Left lung (tissue), 10 donors: ENCODE results near the gene PROKR2. TPM values are rescaled to one million over a fixed set of nuclear protein-coding genes. Genes with fewer than 3 reads are reported as not detected.

Experiments used
- ATAC-seq: fragments of 200-7000 bp; cut with Tn5 transposase; one replicate; pipeline ENCODE4 v1.9.1; 2020; ENCODE audit warnings: moderate library complexity
- DNase-seq, 4 donors: peaks; one replicate each; pipeline ENCODE4 v3.0.0-alpha.2; 2013 to 2020
- H3K27ac ChIP-seq, 2 donors: fragments of 200-600 bp; sonication (generic) in 1 of 2; one replicate each; pipeline versions ENCODE4 v1.5.0 to v1.8.0; 2020 to 2021
- H3K27me3 ChIP-seq, 2 donors: fragments of 200-600 bp; sonication (generic) in 1 of 2; one replicate each; pipeline versions ENCODE4 v1.5.0 to v1.8.0; 2020 to 2021
- H3K36me3 ChIP-seq, 2 donors: fragments of 200-600 bp; sonication (generic) in 1 of 2; one replicate each; pipeline versions ENCODE4 v1.5.0 to v1.8.0; 2020 to 2021
- H3K4me1 ChIP-seq, 2 donors: fragments of 200-600 bp; one replicate each; pipeline ENCODE4 v1.8.0; 2021
- H3K4me3 ChIP-seq, 2 donors: fragments of 200-600 bp; sonication (generic) in 1 of 2; one replicate each; pipeline versions ENCODE4 v1.5.0 to v1.8.0; 2020 to 2021; ENCODE audit warnings: mild to moderate bottlenecking in 1 of 2
- H3K9me3 ChIP-seq, 2 donors: fragments of 200-600 bp; sonication (generic) in 1 of 2; one replicate each; pipeline versions ENCODE4 v1.5.0 to v1.8.0; 2020 to 2021
- CTCF ChIP-seq, 2 donors: fragments of 200-600 bp; sonication (generic) in 1 of 2; IDR thresholded peaks; one replicate each; pipeline versions ENCODE4 v1.5.0 to v1.8.0; 2021; ENCODE audit warnings: antibody characterized with exemption in 2 of 2
- intact Hi-C, 2 donors: fragments of 100-400 bp; cut with DNase I; formaldehyde crosslinking; loops; one replicate each; pipeline versions ENCODE4 v1.11.2 to v1.14.2; 2022
- polyA plus RNA-seq, 6 donors: library from polyadenylated mRNA; unstranded; fragments of 120-200 nt; gene quantifications; one replicate each; pipeline ENCODE4 v1.2.1, GENCODE V29; 2013; ENCODE audit not compliant: insufficient read length in 6 of 6
- total RNA-seq, 2 donors: library from RNA; stranded (reverse); fragmentation: NEBNext Ultra II Directional; extraction: Animal tissue kit (Norgen Biotek cat#: 25700); gene quantifications; one replicate each; pipeline ENCODE4 v1.2.1, GENCODE V29; 2021
- donor health status: DM: no; HTN: yes; CAD: no.
- donor health status: DM: no; HTN: no; CAD: no.

The PROKR2 gene
- total and polyA plus RNA-seq, 8 donors: not detected

- no peaks in the 10 kb centered on the region for H3K4me1 ChIP-seq
- H3K27ac ChIP-seq: no peak overlapping the region
- ATAC-seq (no peak), DNase-seq (no peak)
- H3K27me3 ChIP-seq: no peaks in the 10 kb centered on the region
- intact Hi-C loops: no loop called here
- TF ChIP-seq CTCF (IDR thresholded peaks at IDR 0.05): no peak
- no peak overlapping the region for H3K4me3 ChIP-seq
- H3K9me3 ChIP-seq: no peaks in the 10 kb centered on the region
- no peaks in the 10 kb centered on the region for H3K36me3 ChIP-seq
Measured at GRCh38 chr20:5270603-5271002, 46.2 kb downstream of the PROKR2 start.

DNA sequence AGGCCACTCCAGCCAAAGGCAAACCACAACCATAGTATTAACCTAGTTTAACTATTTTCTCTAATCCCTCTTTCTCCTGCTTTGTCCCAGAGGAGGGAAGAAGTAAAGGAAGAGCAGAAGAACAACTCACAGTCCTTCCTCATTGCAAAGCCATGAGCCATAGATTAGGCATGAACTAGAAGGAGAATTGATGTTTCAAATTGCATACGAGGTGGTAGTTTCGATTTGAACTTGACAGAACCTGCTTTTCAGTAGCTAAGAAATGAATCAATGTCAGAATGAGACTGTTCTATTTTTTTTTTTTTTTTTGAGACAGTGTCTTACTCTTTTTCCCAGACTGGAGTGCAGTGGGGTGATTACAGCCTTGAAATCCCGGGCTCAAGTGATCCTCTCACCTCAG lies 48.3 kb downstream of the PROKR2 start:
- no peak for TF ChIP-seq CTCF (IDR thresholded peaks at IDR 0.05)
- intact Hi-C loops: no loop called here

GRCh38 chr20:5267092-5267491 lies 49.7 kb downstream of the PROKR2 start:
- DNase-seq (no peak), ATAC-seq (no peak)
- H3K9me3 ChIP-seq: no peaks in the 10 kb centered on the region
- peaks cover 0 to 3% of the 10 kb centered on the region in 2 donors for H3K4me1 ChIP-seq
- no peak overlapping the region for H3K27ac ChIP-seq
- no peak overlapping the region for H3K4me3 ChIP-seq
- no peak for TF ChIP-seq CTCF (IDR thresholded peaks at IDR 0.05)
- H3K27me3 ChIP-seq: no peaks in the 10 kb centered on the region
- intact Hi-C loops: no loop called here
- H3K36me3 ChIP-seq: no peaks in the 10 kb centered on the region

More for the DNA sequence above, 48.3 kb downstream of the PROKR2 start:
- no peaks in the 10 kb centered on the region for H3K36me3 ChIP-seq
- no peaks in the 10 kb centered on the region for H3K27me3 ChIP-seq
- no peak overlapping the region for H3K27ac ChIP-seq
- no peak for ATAC-seq
- peaks cover 0 to 3% of the 10 kb centered on the region in 2 donors for H3K4me1 ChIP-seq
- DNase-seq: no peak
- no peak overlapping the region for H3K4me3 ChIP-seq
- H3K9me3 ChIP-seq: no peaks in the 10 kb centered on the region

Other genes starting within 250 kb of the PROKR2 start
- gene TMEM230, start 203.9 kb downstream of the PROKR2 start, total RNA-seq: 100 to 1,000 TPM in 1 of 2 donors, 10 to 100 TPM in 1; 98.4 to 112 TPM
- gene TMEM230, start 203.9 kb downstream of the PROKR2 start, polyA plus RNA-seq: 100 to 1,000 TPM in 5 of 6 donors, 10 to 100 TPM in 1; 99.2 to 157 (median 120) TPM
- 10 to 100 TPM; 80.4 to 93.9 TPM for gene PCNA, start 197.0 kb downstream of the PROKR2 start, total RNA-seq
- 100 to 1,000 TPM; 115 to 171 (median 139) TPM for gene PCNA, start 197.0 kb downstream of the PROKR2 start, polyA plus RNA-seq
- gene CDS2, start 189.9 kb downstream of the PROKR2 start, total RNA-seq: 10 to 100 TPM; 59.6 to 61.0 TPM
- gene CDS2, start 189.9 kb downstream of the PROKR2 start, polyA plus RNA-seq: 10 to 100 TPM; 26.7 to 32.4 (median 29.9) TPM